ENCODE results near the gene LTBP3. TPM values are rescaled to one million over a fixed set of nuclear protein-coding genes. Genes with fewer than 3 reads are reported as not detected.
A peak's percentile ranks its signal among the peaks of the same experiment; 100 is the strongest.

LTBP3 gene
- total and polyA plus RNA-seq, 9 of the 15 experiments (the other 6 are each of a cell fraction or from before 2014, with no cell fraction given) = 0.06 to 20.5 (median 4.8) TPM

- TF ChIP-seq, protein P1, sequence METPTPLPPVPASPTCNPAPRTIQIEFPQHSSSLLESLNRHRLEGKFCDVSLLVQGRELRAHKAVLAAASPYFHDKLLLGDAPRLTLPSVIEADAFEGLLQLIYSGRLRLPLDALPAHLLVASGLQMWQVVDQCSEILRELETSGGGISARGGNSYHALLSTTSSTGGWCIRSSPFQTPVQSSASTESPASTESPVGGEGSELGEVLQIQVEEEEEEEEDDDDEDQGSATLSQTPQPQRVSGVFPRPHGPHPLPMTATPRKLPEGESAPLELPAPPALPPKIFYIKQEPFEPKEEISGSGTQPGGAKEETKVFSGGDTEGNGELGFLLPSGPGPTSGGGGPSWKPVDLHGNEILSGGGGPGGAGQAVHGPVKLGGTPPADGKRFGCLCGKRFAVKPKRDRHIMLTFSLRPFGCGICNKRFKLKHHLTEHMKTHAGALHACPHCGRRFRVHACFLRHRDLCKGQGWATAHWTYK (CRISPR knock-in tag; IDR thresholded peaks at IDR 0.05) = 0 out of 2 replicates have a peak, but pooled peaks have one; percentile 8
- TF ChIP-seq CTBP1 (IDR thresholded peaks at IDR 0.05; ENCODE audit: borderline replicate concordance) (peak; percentile 71; the same call in 1 of the 2 replicates), SMAD4 (CRISPR knock-in tag; conservative IDR thresholded peaks at IDR 0.05) (peak; percentile 59; the same call in 1 of the 2 replicates), CHD2 (IDR thresholded peaks at IDR 0.05; ENCODE audit: low read depth, low read length) (peak; percentile 11; the same call in 1 of the 2 replicates), MCM5 (IDR thresholded peaks at IDR 0.05; ENCODE audit: low read depth) (no peak), MYC (IDR thresholded peaks at IDR 0.05; ENCODE audit: low read depth, low read length) (peak; percentile 50; the same call in 1 of the 2 replicates), MYC (CRISPR knock-in tag; IDR thresholded peaks at IDR 0.05; ENCODE audit: borderline replicate concordance, low read depth) (no peak), CHAMP1 (IDR thresholded peaks at IDR 0.05) (no peak), CCNT2 (IDR thresholded peaks at IDR 0.05; ENCODE audit: borderline replicate concordance, extremely low read depth, insufficient read length, low read depth, low read length) (peak; percentile 69), CGGBP1 (CRISPR knock-in tag; IDR thresholded peaks at IDR 0.05) (no peak), ZEB2 (IDR thresholded peaks at IDR 0.05) (0 out of 2 replicates have a peak, but pooled peaks have one; percentile 37)
These were observed at the start of gene LTBP3 (continued) for GRCh38 chr11:65558002-65558929.
